Cardiac muscle cell (in vitro differentiated cells and primary cell): ENCODE data around the gene MAPK12. TPM values are rescaled to one million over a fixed set of nuclear protein-coding genes. Genes with fewer than 3 reads are reported as not detected.

Experiments
- DNase-seq, 2 donors: peaks; one replicate each; pipeline versions ENCODE4 v3.0.0 to v3.0.0-alpha.2; 2010 to 2017; ENCODE audit warnings: low read depth in 1 of 2, low spot score in 1 of 2
- H3K27ac ChIP-seq: fragments of 200-600 bp; sonication (generic); 2 replicates; pipeline ENCODE4 v1.5.1; 2016
- H3K27me3 ChIP-seq: fragments of 200-600 bp; sonication (generic); 2 replicates; pipeline ENCODE4 v1.6.0; 2016; ENCODE audit warnings: control low read depth
- H3K36me3 ChIP-seq: fragments of 200-600 bp; sonication (generic); 2 replicates; pipeline ENCODE4 v1.5.1; 2016; ENCODE audit warnings: control low read depth
- H3K4me1 ChIP-seq: fragments of 200-600 bp; sonication (generic); 2 replicates; pipeline ENCODE4 v1.8.1; 2017; ENCODE audit warnings: low read depth, mild to moderate bottlenecking, mixed run types
- H3K4me3 ChIP-seq: fragments of 200-600 bp; sonication (generic); 2 replicates; pipeline ENCODE4 v1.5.1; 2016; ENCODE audit warnings: mild to moderate bottlenecking
- H3K9me3 ChIP-seq: fragments of 200-600 bp; sonication (generic); 2 replicates; pipeline ENCODE4 v1.5.1; 2017; ENCODE audit warnings: low read depth, mild to moderate bottlenecking, control low read depth
- polyA plus RNA-seq: library from polyadenylated mRNA; unstranded; fragments of >200 nt; fragmentation: Nextera tagmentation; extraction: Ambion mirVana; gene quantifications from 2 replicates; pipeline ENCODE4 v1.2.1, GENCODE V29; 2016
- total RNA-seq: library from RNA; depleted of rRNA; stranded (reverse); fragments of >200 nt; gene quantifications from 2 replicates; pipeline ENCODE4 v1.2.3, GENCODE V29; 2016
- TF ChIP-seq, protein P1 (sequence below): IDR thresholded peaks from 2 replicates; pipeline ENCODE4 v1.5.1; 2012; ENCODE audit warnings: low read depth, mild to moderate bottlenecking, low read length

MAPK12 gene
- total and polyA plus RNA-seq, 2 experiments from 2014 or later, result 45.5 to 67.1 TPM

DNA sequence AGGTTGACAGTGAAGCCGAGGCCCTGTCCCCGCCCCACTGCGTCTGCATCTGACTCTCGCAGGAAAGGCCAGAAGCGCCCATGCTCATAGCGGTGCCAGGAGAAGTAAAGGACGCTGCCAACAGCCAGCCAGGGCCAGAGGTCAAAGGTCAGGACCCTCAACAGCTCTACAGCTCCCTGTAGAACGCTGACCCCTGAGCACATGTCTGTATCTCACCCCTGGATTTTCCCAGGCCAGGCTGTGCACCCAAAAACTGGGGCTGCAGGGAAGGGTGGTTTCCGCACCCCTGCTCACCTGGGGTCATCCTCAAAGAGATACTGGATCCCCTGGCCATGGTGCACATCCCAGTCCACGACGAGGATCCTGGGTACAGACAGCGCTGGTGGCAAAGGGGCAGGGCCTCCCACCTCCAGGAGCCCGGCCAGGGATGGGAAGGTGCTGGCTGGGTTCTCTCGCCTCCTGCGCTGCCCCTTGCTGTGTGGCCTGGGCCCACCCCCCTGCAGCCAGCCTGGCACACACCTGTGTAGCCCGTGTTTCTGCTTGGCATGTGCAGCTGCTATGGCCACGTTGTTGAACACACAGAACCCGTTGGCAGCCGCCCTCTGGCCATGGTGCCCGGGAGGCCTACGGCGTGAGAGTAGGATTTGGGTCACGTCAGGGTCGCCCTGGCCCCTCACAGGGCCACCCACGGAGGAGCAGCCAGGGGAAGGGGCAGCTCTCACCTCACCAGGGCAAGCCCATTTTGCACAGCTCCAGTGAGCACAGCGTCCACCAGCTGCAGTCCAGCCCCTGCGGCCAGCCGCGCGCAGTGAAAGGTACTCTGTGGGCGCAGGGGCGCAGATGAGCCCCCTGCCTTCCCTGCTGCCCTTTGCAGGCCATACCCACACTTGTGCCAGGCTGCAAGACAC is 11.9 kb downstream of the MAPK12 start:
- DNase-seq, result no peak
- no peak overlapping the region for H3K4me3 ChIP-seq
- no peaks in the 10 kb centered on the region for H3K9me3 ChIP-seq
- no peak overlapping the region for H3K27ac ChIP-seq
- peaks cover 6% of the 10 kb centered on the region for H3K36me3 ChIP-seq
- H3K27me3 ChIP-seq, result no peaks in the 10 kb centered on the region
- TF ChIP-seq, protein P1, sequence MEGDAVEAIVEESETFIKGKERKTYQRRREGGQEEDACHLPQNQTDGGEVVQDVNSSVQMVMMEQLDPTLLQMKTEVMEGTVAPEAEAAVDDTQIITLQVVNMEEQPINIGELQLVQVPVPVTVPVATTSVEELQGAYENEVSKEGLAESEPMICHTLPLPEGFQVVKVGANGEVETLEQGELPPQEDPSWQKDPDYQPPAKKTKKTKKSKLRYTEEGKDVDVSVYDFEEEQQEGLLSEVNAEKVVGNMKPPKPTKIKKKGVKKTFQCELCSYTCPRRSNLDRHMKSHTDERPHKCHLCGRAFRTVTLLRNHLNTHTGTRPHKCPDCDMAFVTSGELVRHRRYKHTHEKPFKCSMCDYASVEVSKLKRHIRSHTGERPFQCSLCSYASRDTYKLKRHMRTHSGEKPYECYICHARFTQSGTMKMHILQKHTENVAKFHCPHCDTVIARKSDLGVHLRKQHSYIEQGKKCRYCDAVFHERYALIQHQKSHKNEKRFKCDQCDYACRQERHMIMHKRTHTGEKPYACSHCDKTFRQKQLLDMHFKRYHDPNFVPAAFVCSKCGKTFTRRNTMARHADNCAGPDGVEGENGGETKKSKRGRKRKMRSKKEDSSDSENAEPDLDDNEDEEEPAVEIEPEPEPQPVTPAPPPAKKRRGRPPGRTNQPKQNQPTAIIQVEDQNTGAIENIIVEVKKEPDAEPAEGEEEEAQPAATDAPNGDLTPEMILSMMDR, result no peak
- H3K4me1 ChIP-seq, result peaks cover 12% of the 10 kb centered on the region

- Histone ChIP-seq H3K4me1 (peaks cover 14% of the 10 kb centered on the region), H3K9me3 (no peaks in the 10 kb centered on the region), H3K36me3 (peaks cover 6% of the 10 kb centered on the region), H3K4me3 (no peak overlapping the region), H3K27ac (no peak overlapping the region), H3K27me3 (no peaks in the 10 kb centered on the region)
- TF ChIP-seq, protein P1, result no peak
- DNase-seq, result no peak
Measured at GRCh38 chr22:50248196-50249081, 13.0 kb downstream of the MAPK12 start.

DNA sequence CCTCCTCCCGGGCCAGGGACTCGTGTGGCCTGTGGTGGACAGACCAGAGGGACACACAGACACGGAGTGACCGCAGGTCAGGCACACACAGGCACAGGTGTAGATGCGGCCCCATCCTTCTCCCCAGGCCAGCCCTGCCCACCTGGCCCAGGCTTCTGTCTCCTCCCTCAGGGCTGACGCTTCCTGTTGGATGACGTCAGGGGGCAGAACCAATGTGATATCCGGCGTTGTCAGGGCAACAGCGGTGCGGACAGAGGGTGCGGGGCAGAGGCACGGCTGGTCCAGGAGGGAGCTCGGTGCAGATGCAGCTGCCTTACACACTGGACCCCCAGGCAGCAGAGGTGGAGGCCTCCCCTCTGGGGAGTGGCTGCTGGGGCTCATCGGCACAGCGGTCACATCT is 13.7 kb downstream of the MAPK12 start:
- Histone ChIP-seq H3K27ac (no peak overlapping the region), H3K36me3 (peaks cover 6% of the 10 kb centered on the region), H3K4me3 (no peak overlapping the region), H3K9me3 (no peaks in the 10 kb centered on the region), H3K27me3 (no peaks in the 10 kb centered on the region), H3K4me1 (peaks cover 18% of the 10 kb centered on the region)
- TF ChIP-seq, protein P1, result no peak
- peak in 1 of 2 donors; percentile 81 for DNase-seq

DNA sequence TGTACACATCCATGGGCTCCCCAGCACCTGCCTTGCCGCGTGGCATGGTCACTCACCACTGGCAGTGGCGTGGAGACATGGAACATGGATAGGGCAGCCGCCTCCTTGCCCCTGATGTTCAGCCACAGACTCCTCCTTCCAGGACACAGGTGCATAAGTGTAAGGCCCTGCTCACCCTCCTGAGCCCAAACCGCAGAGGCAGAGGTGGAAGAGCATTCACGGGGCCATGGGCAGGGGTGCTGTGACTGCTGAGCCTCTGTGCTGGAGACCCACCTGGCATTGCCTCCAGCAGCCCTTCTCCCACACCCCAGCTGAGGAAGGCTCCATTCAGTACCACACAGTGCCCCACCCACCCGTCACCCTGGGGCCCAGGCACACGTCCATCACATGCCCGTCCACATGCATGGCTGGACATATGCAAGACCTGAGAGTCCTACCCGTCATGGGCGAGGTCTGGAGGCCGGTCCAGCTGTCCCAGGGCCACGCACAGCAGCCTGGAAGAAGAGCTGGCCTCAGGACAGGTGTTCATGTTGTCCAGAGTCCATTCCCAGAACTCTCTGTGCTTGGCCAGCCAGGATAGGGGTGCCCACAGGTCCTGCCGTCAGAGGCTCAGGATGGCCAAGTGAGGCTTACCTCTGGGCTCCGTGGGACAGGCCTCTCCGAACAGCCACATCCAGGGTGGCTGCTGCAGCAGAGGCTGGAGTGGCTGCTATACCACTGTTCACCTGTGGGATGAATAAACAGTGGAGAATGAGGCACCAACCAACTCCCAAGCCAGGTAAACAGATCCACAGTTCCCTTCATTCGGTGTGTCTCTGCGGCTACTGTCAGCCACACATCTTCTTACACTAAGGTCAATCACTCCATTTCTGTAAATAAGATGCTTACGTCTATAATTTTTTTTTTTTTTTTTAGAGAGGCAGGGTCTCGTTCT is 15.0 kb downstream of the MAPK12 start:
- no peak overlapping the region for H3K27ac ChIP-seq
- H3K36me3 ChIP-seq, result peaks cover 6% of the 10 kb centered on the region
- H3K4me3 ChIP-seq, result no peak overlapping the region
- H3K4me1 ChIP-seq, result peaks cover 26% of the 10 kb centered on the region
- H3K9me3 ChIP-seq, result no peaks in the 10 kb centered on the region
- TF ChIP-seq, protein P1, result no peak
- no peak for DNase-seq
- H3K27me3 ChIP-seq, result no peaks in the 10 kb centered on the region
